Measurements from ENCODE around the gene BFSP2.

GRCh38 chr3:133474817-133475216, 75.0 kb downstream of the BFSP2 start:
- TF ChIP-seq, protein P1, sequence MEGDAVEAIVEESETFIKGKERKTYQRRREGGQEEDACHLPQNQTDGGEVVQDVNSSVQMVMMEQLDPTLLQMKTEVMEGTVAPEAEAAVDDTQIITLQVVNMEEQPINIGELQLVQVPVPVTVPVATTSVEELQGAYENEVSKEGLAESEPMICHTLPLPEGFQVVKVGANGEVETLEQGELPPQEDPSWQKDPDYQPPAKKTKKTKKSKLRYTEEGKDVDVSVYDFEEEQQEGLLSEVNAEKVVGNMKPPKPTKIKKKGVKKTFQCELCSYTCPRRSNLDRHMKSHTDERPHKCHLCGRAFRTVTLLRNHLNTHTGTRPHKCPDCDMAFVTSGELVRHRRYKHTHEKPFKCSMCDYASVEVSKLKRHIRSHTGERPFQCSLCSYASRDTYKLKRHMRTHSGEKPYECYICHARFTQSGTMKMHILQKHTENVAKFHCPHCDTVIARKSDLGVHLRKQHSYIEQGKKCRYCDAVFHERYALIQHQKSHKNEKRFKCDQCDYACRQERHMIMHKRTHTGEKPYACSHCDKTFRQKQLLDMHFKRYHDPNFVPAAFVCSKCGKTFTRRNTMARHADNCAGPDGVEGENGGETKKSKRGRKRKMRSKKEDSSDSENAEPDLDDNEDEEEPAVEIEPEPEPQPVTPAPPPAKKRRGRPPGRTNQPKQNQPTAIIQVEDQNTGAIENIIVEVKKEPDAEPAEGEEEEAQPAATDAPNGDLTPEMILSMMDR (IDR thresholded peaks at IDR 0.05; ENCODE audit: low read depth, low read length), result no peak
- no peak for TF ChIP-seq EZH2phosphoT487 (IDR thresholded peaks at IDR 0.05; ENCODE audit: low read depth)

Data from OCI-LY3 (cell line).